IMR-90 (cell line): ENCODE data around the gene LYPD6B. TPM values are rescaled to one million over a fixed set of nuclear protein-coding genes. Genes with fewer than 3 reads are reported as not detected.

Experiments used
- ATAC-seq: fragments of 200-7000 bp; cut with Tn5 transposase; 2 replicates; pipeline ENCODE4 v1.9.1; 2020; ENCODE audit warnings: low read depth, mild to moderate bottlenecking, moderate library complexity
- BruUV-seq: library from RNA; stranded (reverse); fragments of 400-500 nt; replicated peaks from 2 replicates; lab custom pipeline; 2021; lab: Mats Ljungman, UMichigan
- CTCF ChIA-PET: fragments of 300-600 bp; formaldehyde crosslinking; extraction: SDS; loops from one replicate; lab custom pipeline; 2021; ENCODE audit warnings: antibody characterized with exemption; lab: Yijun Ruan, JAX
- POLR2A ChIA-PET: fragments of 300-600 bp; sonication (Branson Sonifier 250); formaldehyde crosslinking; loops from one replicate; lab custom pipeline; 2022; ENCODE audit warnings: antibody characterized with exemption; ENCODE audit not compliant: unreplicated experiment; lab: Charles Lee
- DNase-seq: peaks from one replicate; pipeline ENCODE4 v3.0.0; 2013
- H2AFZ ChIP-seq: replicated peaks from 2 replicates; pipeline ENCODE3; 2013; ENCODE audit warnings: low read length, mild to moderate bottlenecking; ENCODE audit not compliant: poor library complexity
- H2AK5ac ChIP-seq: 2 replicates; pipeline ENCODE4 v1.6.1; 2013; ENCODE audit warnings: low read depth, low read length, inconsistent platforms
- H2AK9ac ChIP-seq: replicated peaks from 2 replicates; pipeline ENCODE3; 2013; ENCODE audit warnings: mild to moderate bottlenecking, low read depth, low read length, moderate library complexity; ENCODE audit not compliant: poor library complexity
- H2BK120ac ChIP-seq: 2 replicates; pipeline ENCODE4 v1.6.1; 2013; ENCODE audit warnings: low read depth, low read length, inconsistent platforms
- H2BK15ac ChIP-seq: 3 replicates; pipeline ENCODE4 v1.6.1; 2013; ENCODE audit warnings: low read depth, low read length, inconsistent platforms
- H2BK20ac ChIP-seq: 2 replicates; pipeline ENCODE4 v1.6.1; 2013; ENCODE audit warnings: low read depth, mild to moderate bottlenecking, inconsistent platforms, low read length, moderate library complexity
- H2BK5ac ChIP-seq: 2 replicates; pipeline ENCODE4 v1.6.1; 2013; ENCODE audit warnings: mild to moderate bottlenecking, low read depth, low read length, inconsistent platforms; ENCODE audit not compliant: poor library complexity, severe bottlenecking
- H3K14ac ChIP-seq: replicated peaks from 2 replicates; pipeline ENCODE4 v1.6.1; 2013; ENCODE audit warnings: low read depth, low read length, inconsistent platforms
- H3K18ac ChIP-seq: 2 replicates; pipeline ENCODE4 v1.6.1; 2013; ENCODE audit warnings: low read depth, low read length, control low read depth
- H3K23ac ChIP-seq: 2 replicates; pipeline ENCODE4 v1.6.1; 2013; ENCODE audit warnings: low read depth, low read length, inconsistent platforms
- H3K27ac ChIP-seq: 2 replicates; pipeline ENCODE4 v1.5.1; 2013; ENCODE audit warnings: mild to moderate bottlenecking, control low read depth, low read length; ENCODE audit not compliant: insufficient read depth
- H3K27me3 ChIP-seq: 2 replicates; pipeline ENCODE4 v1.6.1; 2013; ENCODE audit warnings: low read length; ENCODE audit not compliant: control insufficient read depth, insufficient read depth
- H3K36me3 ChIP-seq: 2 replicates; pipeline ENCODE4 v1.6.1; 2013; ENCODE audit warnings: low read length, mixed read lengths; ENCODE audit not compliant: control insufficient read depth, insufficient read depth
- H3K4ac ChIP-seq: 2 replicates; pipeline ENCODE4 v1.6.1; 2013; ENCODE audit warnings: low read depth, low read length, inconsistent platforms
- H3K4me1 ChIP-seq: 2 replicates; pipeline ENCODE4 v1.6.1; 2013; ENCODE audit warnings: low read length, mixed read lengths; ENCODE audit not compliant: control insufficient read depth, insufficient read depth
- H3K4me2 ChIP-seq: 2 replicates; pipeline ENCODE4 v1.6.1; 2013; ENCODE audit warnings: low read depth, mild to moderate bottlenecking, control low read depth, low read length, moderate library complexity
- H3K4me3 ChIP-seq: 2 replicates; pipeline ENCODE4 v1.5.1; 2013; ENCODE audit warnings: low read depth, mild to moderate bottlenecking, control low read depth, low read length, moderate library complexity; ENCODE audit not compliant: insufficient read depth
- H3K56ac ChIP-seq: 2 replicates; pipeline ENCODE4 v1.6.1; 2013; ENCODE audit warnings: low read length, inconsistent platforms; ENCODE audit not compliant: insufficient read depth; ENCODE audit errors: extremely low read depth
- H3K79me1 ChIP-seq, 2 experiments: 2 replicates each; pipeline ENCODE4 v1.6.1; 2013; ENCODE audit warnings: low read length in 2 of 2, inconsistent platforms in 1 of 2, low read depth in 1 of 2
- H3K9ac ChIP-seq: 2 replicates; pipeline ENCODE4 v1.6.1; 2013; ENCODE audit warnings: low read depth, low read length, control low read depth
- H3K9me1 ChIP-seq: 2 replicates; pipeline ENCODE4 v1.6.1; 2013; ENCODE audit warnings: low read length, inconsistent platforms; ENCODE audit not compliant: insufficient read depth
- H3K9me3 ChIP-seq: 2 replicates; pipeline ENCODE4 v1.6.1; 2013; ENCODE audit warnings: low read length; ENCODE audit not compliant: control insufficient read depth, insufficient read depth
- H4K20me1 ChIP-seq: 2 replicates; pipeline ENCODE4 v1.6.1; 2013; ENCODE audit warnings: low read length, inconsistent platforms; ENCODE audit not compliant: insufficient read depth
- H4K5ac ChIP-seq: 2 replicates; pipeline ENCODE4 v1.6.1; 2013; ENCODE audit warnings: mild to moderate bottlenecking, low read depth, low read length, control low read depth
- H4K8ac ChIP-seq, 2 experiments: 2 replicates each; pipeline ENCODE4 v1.6.1; 2013; ENCODE audit warnings: low read depth in 2 of 2, low read length in 2 of 2, control low read depth in 1 of 2, inconsistent platforms in 1 of 2
- H4K91ac ChIP-seq: 2 replicates; pipeline ENCODE4 v1.6.1; 2013; ENCODE audit warnings: low read depth, low read length, inconsistent platforms; ENCODE audit not compliant: insufficient read depth
- CHD1 ChIP-seq: IDR thresholded peaks from 2 replicates; pipeline ENCODE4 v1.6.1; 2012; ENCODE audit warnings: low read depth, low read length, improper control_type of control experiment
- FOS ChIP-seq: fragments of 150-350 bp; IDR thresholded peaks from 2 replicates; pipeline ENCODE4 v1.6.1; 2016; ENCODE audit warnings: low read depth, low read length
- POLR2A ChIP-seq: IDR thresholded peaks from 2 replicates; pipeline ENCODE4 v1.6.1; 2012; ENCODE audit warnings: mild to moderate bottlenecking, low read depth, low read length
- RCOR1 ChIP-seq: IDR thresholded peaks from 2 replicates; pipeline ENCODE4 v1.6.1; 2012; ENCODE audit warnings: mild to moderate bottlenecking, low read length, improper control_type of control experiment; ENCODE audit not compliant: insufficient replicate concordance
- WGBS, 2 experiments: methylation state at CpG; one replicate each; pipeline versions ENCODE4 v1.1.5 to v1.1.7; 2013; ENCODE audit warnings: missing lambda C conversion rate in 2 of 2; ENCODE audit not compliant: insufficient read length in 1 of 2; ENCODE audit errors: extremely low coverage in 2 of 2; 5-methylcytosine and 5-hydroxymethylcytosine counted together
- dilution Hi-C: fragments of 300-500 bp; cut with HindIII; formaldehyde crosslinking; loops from one replicate; pipeline ENCODE4 v1.14.3; 2018; ENCODE audit warnings: low sequenced_read_pairs; ENCODE audit not compliant: unreplicated experiment
- in situ Hi-C: fragments of 300-500 bp; cut with MboI; formaldehyde crosslinking; loops from 3 replicates; pipeline ENCODE4 v1.14.3; 2019; ENCODE audit warnings: low sequenced_read_pairs, inconsistent platforms, mixed read lengths
- intact Hi-C: fragments of 100-400 bp; cut with micrococcal nuclease; formaldehyde crosslinking; loops from 2 replicates; pipeline ENCODE4 v1.10.0; 2022
- polyA plus RNA-seq, 3 experiments: library from polyadenylated mRNA; depleted of rRNA; stranded (reverse); fragments of >200 nt; gene quantifications; 2 replicates each; pipeline ENCODE4 v1.2.3, GENCODE V29; 2012; ENCODE audit warnings: low replicate concordance in 1 of 3
- total RNA-seq: library from RNA; depleted of rRNA; stranded (reverse); fragments of >200 nt; gene quantifications from 2 replicates; pipeline ENCODE4 v1.2.3, GENCODE V29; 2012

Gene LYPD6B
- total and polyA plus RNA-seq, 2 of the 4 experiments (the other 2 are of a cell fraction), result 0.05 TPM; not detected in 1

DNA sequence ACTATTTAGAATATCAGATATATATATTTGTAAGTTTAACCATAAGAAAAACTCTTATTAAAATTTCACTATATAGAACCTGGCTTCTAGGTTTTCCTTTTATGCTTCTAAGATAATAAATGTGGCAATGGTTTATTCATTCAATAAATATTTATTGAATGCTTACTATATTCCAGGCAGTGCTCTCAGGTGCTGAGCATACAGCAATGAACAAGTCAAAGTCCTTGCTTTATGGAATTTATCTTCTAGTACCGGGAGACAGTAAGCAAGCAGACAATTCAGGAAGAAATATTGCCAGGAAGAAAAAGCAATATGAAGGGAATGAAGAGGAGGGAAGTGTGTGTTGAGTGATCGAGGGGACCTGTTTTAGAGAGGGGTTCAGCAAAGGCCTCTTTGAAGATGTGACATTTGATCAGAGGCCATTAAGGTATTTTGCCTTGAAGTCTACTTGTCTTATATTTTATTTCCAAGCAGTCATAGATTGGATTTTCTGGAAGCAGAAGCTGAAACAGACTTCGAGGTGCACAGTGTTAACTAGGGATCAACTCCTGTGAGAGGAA, 197.4 kb downstream of the LYPD6B start:
- no peak for ATAC-seq

More for the DNA sequence above, 197.4 kb downstream of the LYPD6B start:
- Histone ChIP-seq H2BK120ac (no peak overlapping the region), H4K8ac (no peak overlapping the region), H3K18ac (no peak overlapping the region), H3K79me1 (no peaks in the 10 kb centered on the region), H3K27me3 (no peaks in the 10 kb centered on the region), H3K4me3 (no peak overlapping the region), H3K23ac (no peak overlapping the region), H3K9me3 (no peaks in the 10 kb centered on the region), H3K4me2 (no peak overlapping the region), H3K9me1 (no peaks in the 10 kb centered on the region), H3K27ac (no peak overlapping the region), H3K36me3 (no peaks in the 10 kb centered on the region), H2BK5ac (no peak overlapping the region), H4K91ac (no peak overlapping the region), H2AFZ (no peak overlapping the region), H3K56ac (no peak overlapping the region), H2AK9ac (no peak overlapping the region), H4K5ac (no peak overlapping the region), H3K4me1 (no peaks in the 10 kb centered on the region), H4K20me1 (no peaks in the 10 kb centered on the region), H3K14ac (no peak overlapping the region), H3K4ac (no peak overlapping the region), H2BK20ac (no peak overlapping the region), H2BK15ac (no peak overlapping the region), H2AK5ac (no peak overlapping the region), H3K9ac (no peak overlapping the region)
- DNase-seq, result no peak
- CTCF ChIA-PET, result no interaction called here
- in situ Hi-C loops, result no loop called here
- POLR2A ChIA-PET, result no interaction called here
- dilution Hi-C loops, result no loop called here
- WGBS, 2 experiments, result 38 to 100% methylated on average over 1 to 2 of the region's 3 CpGs
- no TSS peak for BruUV-seq
- no peak for TF ChIP-seq FOS
- TF ChIP-seq CHD1, result no peak
- no peak for TF ChIP-seq RCOR1
- no peak for TF ChIP-seq POLR2A
- intact Hi-C loops, result no loop called here
